PC-9 (cell line): Measurements from ENCODE around the gene DNMT3A.

Experiments used
- CTCF ChIP-seq: fragments of 200-600 bp; sonication (generic); conservative IDR thresholded peaks from 2 replicates; pipeline ENCODE4 v1.6.1; 2017; ENCODE audit warnings: mixed run types, antibody characterized with exemption, mild to moderate bottlenecking, moderate library complexity
- EZH2 ChIP-seq: fragments of 200-600 bp; sonication (generic); IDR thresholded peaks from 2 replicates; pipeline ENCODE4 v1.8.0; 2017; ENCODE audit warnings: antibody characterized with exemption, low read depth

DNA sequence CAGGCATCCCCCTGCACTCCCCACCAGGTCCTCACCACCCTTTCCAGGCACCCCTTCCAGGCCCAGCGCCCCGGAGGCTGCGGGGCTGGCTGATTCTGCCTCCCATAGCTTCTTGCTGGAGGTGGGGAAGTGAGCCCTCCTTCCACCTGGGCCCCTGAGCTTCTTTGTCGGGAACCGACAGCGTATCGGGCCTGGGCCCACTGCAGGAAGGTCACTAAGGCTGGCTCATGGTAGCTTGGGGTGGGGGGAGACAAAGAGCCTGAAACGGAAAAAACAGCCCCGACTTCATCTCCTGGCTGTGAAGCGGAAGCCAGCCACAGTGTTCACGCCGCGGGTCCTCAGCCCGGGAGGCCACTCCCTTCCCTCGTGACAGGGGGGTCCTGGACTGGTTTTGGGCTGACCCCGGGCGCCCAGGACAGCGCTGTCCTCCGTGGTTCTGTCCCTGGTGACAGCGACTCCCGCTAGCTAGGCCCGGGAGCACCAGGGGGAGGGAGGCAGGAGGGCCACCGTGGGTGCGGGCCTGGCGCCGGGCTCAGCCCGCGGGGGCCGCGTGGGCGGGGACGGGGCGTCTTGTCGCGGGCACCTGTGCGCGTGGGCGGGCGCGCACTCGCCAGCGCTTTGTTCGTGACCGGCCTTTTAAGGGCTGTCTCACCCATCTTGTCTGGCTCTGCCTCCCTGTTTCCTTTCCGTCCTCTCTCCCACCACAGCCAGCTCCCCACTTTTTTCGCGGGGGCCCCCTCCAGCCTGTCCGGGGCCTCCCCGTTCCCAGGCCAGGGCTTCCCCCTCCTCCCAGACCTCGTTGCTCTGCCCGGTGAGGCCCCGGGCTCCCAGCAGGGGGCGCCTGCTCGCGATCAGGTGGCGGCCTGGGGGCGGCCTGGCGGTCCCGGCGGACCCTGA is 64.9 kb downstream of the DNMT3A start:
- TF ChIP-seq EZH2 (no peak), CTCF (no peak; the same call in 1 of the 2 replicates)
